Panc1 (cell line): Measurements from ENCODE around the gene USH2A. TPM values are rescaled to one million over a fixed set of nuclear protein-coding genes. Genes with fewer than 3 reads are reported as not detected.

Experiments
- ATAC-seq: fragments of 200-7000 bp; cut with Tn5 transposase; 2 replicates; pipeline ENCODE4 v1.9.1; 2020; ENCODE audit warnings: mild to moderate bottlenecking, moderate library complexity
- BruUV-seq: library from RNA; stranded (reverse); fragments of 400-500 nt; replicated peaks from 2 replicates; lab custom pipeline; 2021; lab: Mats Ljungman, UMichigan
- CTCF ChIA-PET: fragments of 300-600 bp; sonication (Branson Sonifier 250); formaldehyde crosslinking; loops from one replicate; lab custom pipeline; 2022; ENCODE audit warnings: antibody characterized with exemption; lab: Charles Lee
- POLR2A ChIA-PET: fragments of 300-600 bp; sonication (Branson Sonifier 250); formaldehyde crosslinking; loops from one replicate; lab custom pipeline; 2022; ENCODE audit warnings: antibody characterized with exemption; lab: Charles Lee
- DNase-seq: peaks from one replicate; pipeline ENCODE4 v3.0.0-alpha.2; 2010; ENCODE audit warnings: low read depth, low spot score
- H3K27ac ChIP-seq: 2 replicates; pipeline ENCODE4 v1.5.1; 2011; ENCODE audit warnings: mild to moderate bottlenecking, low read length, inconsistent platforms
- H3K27me3 ChIP-seq: fragments of 200-500 bp; sonication (Bioruptor generic); 2 replicates; pipeline ENCODE4 v1.6.0; 2014; ENCODE audit warnings: low read length, inconsistent platforms; ENCODE audit not compliant: control insufficient read depth, insufficient read depth
- H3K36me3 ChIP-seq: fragments of 200-500 bp; sonication (Bioruptor generic); 2 replicates; pipeline ENCODE4 v1.5.1; 2014; ENCODE audit warnings: inconsistent platforms, mild to moderate bottlenecking, low read length, moderate library complexity; ENCODE audit not compliant: control insufficient read depth, insufficient read depth
- H3K4me1 ChIP-seq: 2 replicates; pipeline ENCODE4 v1.5.1; 2011; ENCODE audit warnings: inconsistent platforms, mild to moderate bottlenecking, low read length, moderate library complexity; ENCODE audit not compliant: control insufficient read depth, insufficient read depth
- H3K4me3 ChIP-seq, 2 experiments: 2 replicates each; pipeline ENCODE4 v1.5.1; 2011 to 2012; ENCODE audit warnings: low read depth in 2 of 2, low read length in 2 of 2, mild to moderate bottlenecking in 2 of 2, inconsistent platforms in 1 of 2, moderate library complexity in 1 of 2
- H3K9me3 ChIP-seq: fragments of 200-500 bp; sonication (Bioruptor generic); 2 replicates; pipeline ENCODE4 v1.5.1; 2014; ENCODE audit warnings: low read depth, mild to moderate bottlenecking, inconsistent platforms, low read length, moderate library complexity; ENCODE audit not compliant: control insufficient read depth, insufficient read depth
- CTCF ChIP-seq: fragments of 450-650 bp; IDR thresholded peaks from 2 replicates; pipeline ENCODE4 v1.5.1; 2017; ENCODE audit warnings: mild to moderate bottlenecking
- POLR2AphosphoS5 ChIP-seq: IDR thresholded peaks from 2 replicates; pipeline ENCODE4 v1.6.1; 2012; ENCODE audit warnings: mild to moderate bottlenecking, low read depth, low read length, moderate library complexity
- REST ChIP-seq, 2 experiments: IDR thresholded peaks; 2 replicates each; pipeline ENCODE4 v1.6.1; 2011 to 2012; ENCODE audit warnings: low read depth in 2 of 2, control low read depth in 1 of 2, low read length in 1 of 2, mild to moderate bottlenecking in 1 of 2, moderate library complexity in 1 of 2; ENCODE audit not compliant: insufficient read depth in 1 of 2
- SIN3A ChIP-seq: IDR thresholded peaks from 2 replicates; pipeline ENCODE4 v1.6.1; 2012; ENCODE audit warnings: low read depth, mild to moderate bottlenecking, low read length, moderate library complexity, borderline replicate concordance; ENCODE audit not compliant: insufficient read depth
- TCF7L2 ChIP-seq: IDR thresholded peaks from 2 replicates; pipeline ENCODE4 v1.6.1; 2011; ENCODE audit warnings: mild to moderate bottlenecking, low read depth, low read length, inconsistent platforms
- in situ Hi-C: cut with HindIII; loops from 2 replicates; pipeline ENCODE4 v1.10.0; 2016; ENCODE audit warnings: low sequenced_read_pairs, low pct_unique_long_range_greater_than_20kb
- intact Hi-C: fragments of 100-400 bp; cut with micrococcal nuclease; formaldehyde crosslinking; loops from one replicate; pipeline ENCODE4 v1.10.0; 2022; ENCODE audit not compliant: unreplicated experiment
- total RNA-seq: library from RNA; stranded (reverse); gene quantifications from one replicate; pipeline ENCODE4 v1.2.1, GENCODE V29; 2021; ENCODE audit not compliant: unreplicated experiment

The USH2A gene
- total RNA-seq, 1 experiment from 2014 or later, result not detected

- Histone ChIP-seq H3K27me3 (no peaks in the 10 kb centered on the region), H3K4me1 (no peaks in the 10 kb centered on the region), H3K9me3 (no peaks in the 10 kb centered on the region), H3K4me3 (no peak overlapping the region), H3K27ac (no peak overlapping the region), H3K36me3 (no peaks in the 10 kb centered on the region; the same call in 1 of the 2 replicates)
- intact Hi-C loops, result no loop called here
- CTCF ChIA-PET, result no interaction called here
- ATAC-seq (no peak), DNase-seq (no peak)
- BruUV-seq, result no TSS peak
- POLR2A ChIA-PET, result interaction anchor here (0.6 kb wide), 2 partner anchors 277 to 396 kb away, joined by 3 to 4 read pairs; no protein-coding TSS in a partner anchor
- in situ Hi-C loops, result no loop called here
- TF ChIP-seq POLR2AphosphoS5 (no peak), CTCF (no peak), TCF7L2 (no peak), SIN3A (no peak), REST (IDR thresholded peaks at IDR 0.05; ENCODE audit: insufficient read depth in 1 of 2, low read depth in 2 of 2, low read length in 1 of 2) (no peak)
Measured at GRCh38 chr1:215844266-215844665, 579.0 kb downstream of the USH2A start.

GRCh38 chr1:215842905-215843304 lies 580.3 kb downstream of the USH2A start:
- Histone ChIP-seq H3K36me3 (no peaks in the 10 kb centered on the region; the same call in 1 of the 2 replicates), H3K4me1 (no peaks in the 10 kb centered on the region), H3K27me3 (no peaks in the 10 kb centered on the region), H3K4me3 (no peak overlapping the region), H3K9me3 (no peaks in the 10 kb centered on the region), H3K27ac (no peak overlapping the region)
- CTCF ChIA-PET, result no interaction called here
- BruUV-seq, result no TSS peak
- intact Hi-C loops (no loop called here), in situ Hi-C loops (no loop called here)
- no peak for TF ChIP-seq REST (IDR thresholded peaks at IDR 0.05; ENCODE audit: insufficient read depth in 1 of 2, low read depth in 2 of 2, low read length in 1 of 2)
- no peak for TF ChIP-seq TCF7L2
- TF ChIP-seq POLR2AphosphoS5, result no peak
- TF ChIP-seq SIN3A, result no peak
- TF ChIP-seq CTCF, result no peak
- ATAC-seq (no peak), DNase-seq (no peak)
- POLR2A ChIA-PET, result no interaction called here
